Measurements from ENCODE around the gene TSPAN17. TPM values are rescaled to one million over a fixed set of nuclear protein-coding genes. Genes with fewer than 3 reads are reported as not detected.

Gene TSPAN17
- total RNA-seq, 1 experiment from 2014 or later: 126 TPM

- in situ Hi-C loops (cut with HindIII; ENCODE audit: low pct_unique_long_range_greater_than_20kb, low sequenced_read_pairs): no loop called here
- DNase-seq (ENCODE audit: low read depth): no peak
Measured at GRCh38 chr5:176619569-176620332, 27.5 kb upstream of the TSPAN17 start.

- in situ Hi-C loops (cut with HindIII; ENCODE audit: low pct_unique_long_range_greater_than_20kb, low sequenced_read_pairs): no loop called here
- DNase-seq (ENCODE audit: low read depth): no peak
Measured at GRCh38 chr5:176620333-176620981, 26.8 kb upstream of the TSPAN17 start.

- no peak for DNase-seq (ENCODE audit: low read depth)
- in situ Hi-C loops (cut with HindIII; ENCODE audit: low pct_unique_long_range_greater_than_20kb, low sequenced_read_pairs): no loop called here
Measured at GRCh38 chr5:176621661-176622079, 25.6 kb upstream of the TSPAN17 start.

- no peak for DNase-seq (ENCODE audit: low read depth)
- in situ Hi-C loops (cut with HindIII; ENCODE audit: low pct_unique_long_range_greater_than_20kb, low sequenced_read_pairs): no loop called here
Measured at GRCh38 chr5:176624142-176624541, 23.1 kb upstream of the TSPAN17 start.

DNA sequence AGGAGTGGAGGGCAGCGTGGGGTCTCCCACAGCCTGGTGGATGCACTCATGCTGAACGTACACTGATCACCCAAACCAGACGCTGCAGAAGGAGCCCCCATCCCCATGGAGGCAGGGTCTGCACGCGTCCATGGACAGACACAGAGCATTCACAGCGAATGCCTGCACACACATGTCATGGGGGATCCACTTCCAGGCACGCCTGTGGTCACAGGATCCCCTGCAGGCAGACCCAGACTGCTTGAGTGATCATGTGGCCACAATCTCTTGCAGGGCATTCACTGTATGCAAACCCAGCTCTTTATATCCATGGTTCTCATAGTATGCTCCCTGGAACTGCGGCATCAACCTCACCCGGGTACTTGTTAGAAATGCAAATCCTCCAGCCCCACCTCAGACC is 22.3 kb upstream of the TSPAN17 start:
- no peak for DNase-seq (ENCODE audit: low read depth)
- in situ Hi-C loops (cut with HindIII; ENCODE audit: low pct_unique_long_range_greater_than_20kb, low sequenced_read_pairs): no loop called here

DNA sequence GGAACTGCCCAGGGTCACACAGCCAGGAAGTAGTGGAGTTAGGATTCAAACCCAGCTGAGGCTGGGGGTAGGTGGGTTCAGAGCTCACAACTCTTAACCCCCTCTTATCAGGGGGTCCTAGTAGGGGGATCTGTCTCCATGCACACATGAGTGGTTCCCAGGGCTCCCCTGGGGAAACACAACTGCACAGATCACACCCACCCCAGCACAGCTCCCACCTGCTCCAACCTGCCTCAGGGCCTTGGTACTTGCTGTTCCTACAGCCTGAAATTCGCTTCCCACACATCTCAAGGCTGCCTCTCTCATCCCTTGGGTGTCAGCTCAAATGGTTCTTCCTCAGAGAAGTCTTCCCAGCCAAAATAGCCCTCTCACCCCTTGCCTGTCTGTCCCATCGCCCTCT is 21.8 kb upstream of the TSPAN17 start:
- no peak for DNase-seq (ENCODE audit: low read depth)
- in situ Hi-C loops (cut with HindIII; ENCODE audit: low pct_unique_long_range_greater_than_20kb, low sequenced_read_pairs): no loop called here

DNA sequence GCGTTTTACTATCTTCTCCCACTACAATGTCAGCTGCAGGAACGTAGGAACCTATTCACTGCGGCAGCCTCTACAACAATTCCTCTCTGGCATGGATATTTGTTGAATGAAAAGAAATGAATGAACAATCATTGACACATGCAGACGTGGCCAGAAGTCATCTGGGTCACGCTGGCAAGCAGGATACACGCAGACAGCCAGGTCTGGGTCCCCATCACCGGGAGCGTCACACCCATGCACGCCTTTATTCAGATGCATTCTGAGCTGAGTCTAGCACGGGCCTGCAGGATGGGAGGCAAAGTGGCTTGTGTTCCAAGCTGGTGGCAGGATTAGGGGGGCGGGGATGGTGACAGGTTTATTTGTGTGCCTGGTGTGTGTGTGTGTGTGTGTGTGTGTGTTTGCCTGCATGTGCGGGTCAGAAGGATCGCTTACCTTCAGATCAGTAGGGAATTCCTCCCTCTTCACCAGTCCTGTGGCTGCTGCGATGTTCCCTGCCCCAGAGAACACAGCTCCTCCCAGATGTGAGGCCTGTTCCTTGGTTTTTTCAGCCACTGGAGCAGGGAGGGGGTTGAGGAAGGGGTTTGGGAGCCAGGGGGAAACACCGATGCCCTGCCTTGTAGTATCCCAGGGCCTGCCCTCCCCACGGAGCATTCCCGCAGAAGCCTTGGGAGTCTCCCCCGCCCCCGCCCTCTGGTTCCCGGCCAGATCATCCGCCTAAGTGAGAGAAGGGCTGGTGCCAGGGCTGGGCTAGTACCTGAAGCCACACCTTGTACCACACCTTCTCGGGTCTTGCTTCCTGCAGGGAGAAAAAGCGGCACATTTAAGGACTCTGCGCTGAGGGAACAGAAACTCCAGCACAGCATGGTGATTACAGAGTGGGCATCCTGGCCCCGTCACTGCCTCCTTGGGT is 21.1 kb upstream of the TSPAN17 start:
- DNase-seq (ENCODE audit: low read depth): no peak
- in situ Hi-C loops (cut with HindIII; ENCODE audit: low pct_unique_long_range_greater_than_20kb, low sequenced_read_pairs): no loop called here

GRCh38 chr5:176626876-176627236 is 20.4 kb upstream of the TSPAN17 start:
- in situ Hi-C loops (cut with HindIII; ENCODE audit: low pct_unique_long_range_greater_than_20kb, low sequenced_read_pairs): no loop called here
- DNase-seq (ENCODE audit: low read depth): no peak

- no peak for DNase-seq (ENCODE audit: low read depth)
Measured at GRCh38 chr5:176627582-176627981, 19.7 kb upstream of the TSPAN17 start.

DNA sequence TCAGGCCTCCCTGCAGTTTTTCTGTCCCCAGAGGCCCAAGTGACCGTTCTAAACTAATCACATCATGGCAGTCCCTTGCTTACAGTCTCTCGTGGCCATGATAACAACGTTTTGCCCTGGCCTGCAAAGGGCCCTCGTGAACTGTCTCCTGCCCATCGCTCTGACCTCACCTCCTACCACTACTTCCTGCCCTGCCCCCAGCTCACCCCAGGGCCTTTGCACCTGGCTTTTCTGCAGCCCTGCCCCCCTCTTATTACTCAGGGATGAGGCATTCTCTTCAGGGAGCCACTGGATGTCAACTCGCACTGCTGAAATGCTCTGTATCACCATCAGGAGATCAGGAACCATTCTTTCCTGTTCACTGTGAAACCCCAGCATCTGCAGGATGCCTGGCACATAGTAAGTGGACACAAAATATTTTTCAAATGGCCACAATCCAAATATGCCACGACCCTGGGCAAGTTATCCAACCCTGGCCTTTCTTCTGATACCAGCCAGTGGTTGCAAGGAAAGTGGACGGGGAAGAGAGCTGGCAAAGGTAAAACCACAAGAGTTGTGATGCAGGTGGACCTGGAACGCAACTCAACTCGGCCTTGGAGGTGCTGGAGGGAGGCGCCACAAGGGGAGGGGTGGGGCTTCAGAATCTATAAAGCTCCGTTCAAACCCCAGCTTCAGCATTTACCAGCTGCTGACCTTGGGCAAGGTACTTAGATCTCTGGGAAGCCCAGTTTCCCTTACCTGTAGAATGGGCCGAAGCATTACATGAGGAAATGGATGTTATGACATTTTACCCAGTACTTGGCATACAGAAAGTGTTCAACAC is 18.7 kb upstream of the TSPAN17 start:
- no peak for DNase-seq (ENCODE audit: low read depth)
- in situ Hi-C loops (cut with HindIII; ENCODE audit: low pct_unique_long_range_greater_than_20kb, low sequenced_read_pairs): no loop called here

More at GRCh38 chr5:176627582-176627981, 19.7 kb upstream of the TSPAN17 start:
- in situ Hi-C loops (cut with HindIII; ENCODE audit: low pct_unique_long_range_greater_than_20kb, low sequenced_read_pairs): no loop called here

- in situ Hi-C loops (cut with HindIII; ENCODE audit: low pct_unique_long_range_greater_than_20kb, low sequenced_read_pairs): no loop called here
Measured at GRCh38 chr5:176629317-176629852, 17.9 kb upstream of the TSPAN17 start.

GRCh38 chr5:176629853-176630680 is 17.2 kb upstream of the TSPAN17 start, which contains the start of the genes EIF4E1B and SNCB:
EIF4E1B (plus strand) TSS chr5:176630675; CDS start chr5:176642788, 12,113 bp downstream.
SNCB (minus strand) TSS chr5:176630534; CDS start chr5:176629654, 880 bp downstream.
- in situ Hi-C loops (cut with HindIII; ENCODE audit: low pct_unique_long_range_greater_than_20kb, low sequenced_read_pairs): no loop called here
- peak; percentile 48 for DNase-seq (ENCODE audit: low read depth)

More at GRCh38 chr5:176629317-176629852, 17.9 kb upstream of the TSPAN17 start:
- DNase-seq (ENCODE audit: low read depth): no peak

- in situ Hi-C loops (cut with HindIII; ENCODE audit: low pct_unique_long_range_greater_than_20kb, low sequenced_read_pairs): no loop called here
- DNase-seq (ENCODE audit: low read depth): no peak
Measured at GRCh38 chr5:176630681-176631222, 16.5 kb upstream of the TSPAN17 start.

DNA sequence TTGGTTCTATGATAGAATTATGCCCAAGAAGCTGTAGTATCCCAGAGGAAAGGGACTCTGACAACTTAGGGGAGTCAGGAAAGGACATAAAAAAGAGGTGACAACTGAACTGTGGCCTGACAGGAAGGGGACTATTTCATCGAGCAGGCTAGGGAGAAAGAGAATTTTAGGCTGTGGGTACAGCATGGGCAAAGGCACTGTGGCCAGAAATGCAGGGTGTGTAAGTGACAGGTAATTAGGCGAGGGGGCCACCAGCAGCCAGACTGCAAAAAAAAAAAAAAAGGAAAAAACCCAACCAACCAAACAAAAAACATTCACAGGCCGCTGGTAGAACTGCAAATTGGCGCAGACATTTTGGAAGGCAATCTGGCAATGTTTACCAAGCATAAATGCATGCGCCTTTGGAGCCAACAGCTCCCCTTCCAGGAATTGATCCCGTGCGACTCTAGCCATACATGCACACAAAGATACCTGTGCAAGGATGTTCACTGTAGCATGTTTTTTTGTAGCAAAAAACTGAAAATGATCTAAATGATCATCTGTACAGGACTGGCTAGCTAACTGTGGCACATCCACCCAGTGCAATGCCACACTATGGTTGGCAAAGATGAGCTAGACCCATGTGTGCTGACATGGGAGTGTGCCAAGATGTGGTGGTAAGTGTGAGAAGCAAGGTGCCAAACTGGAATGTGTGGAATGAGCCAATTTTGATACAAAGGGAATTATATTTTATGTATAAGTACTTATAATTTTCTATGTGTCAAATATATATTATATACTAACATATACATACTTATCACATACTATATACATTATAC is 15.7 kb upstream of the TSPAN17 start:
- no peak for DNase-seq (ENCODE audit: low read depth)
- in situ Hi-C loops (cut with HindIII; ENCODE audit: low pct_unique_long_range_greater_than_20kb, low sequenced_read_pairs): no loop called here

GRCh38 chr5:176632745-176633144 is 14.5 kb upstream of the TSPAN17 start:
- in situ Hi-C loops (cut with HindIII; ENCODE audit: low pct_unique_long_range_greater_than_20kb, low sequenced_read_pairs): no loop called here
- no peak for DNase-seq (ENCODE audit: low read depth)

- in situ Hi-C loops (cut with HindIII; ENCODE audit: low pct_unique_long_range_greater_than_20kb, low sequenced_read_pairs): no loop called here
- no peak for DNase-seq (ENCODE audit: low read depth)
Measured at GRCh38 chr5:176633598-176633997, 13.7 kb upstream of the TSPAN17 start.
